CD14-positive monocyte (primary cell): Measurements from ENCODE around the gene CALHM2. TPM values are rescaled to one million over a fixed set of nuclear protein-coding genes. Genes with fewer than 3 reads are reported as not detected.

ENCODE experiments used
- DNase-seq, 3 donors: peaks; one replicate each; pipeline ENCODE4 v3.0.0-alpha.2; 2011 to 2022
- H2AFZ ChIP-seq: 2 replicates; pipeline ENCODE4 v1.6.0; 2012; ENCODE audit warnings: mild to moderate bottlenecking, low read depth, low read length, inconsistent platforms; ENCODE audit not compliant: insufficient read depth, poor library complexity, severe bottlenecking
- H3K27ac ChIP-seq, 2 donors: 1 replicate in 1 of 2; 2 replicates in 1 of 2; pipeline ENCODE4 v1.5.1; 2012 to 2013; ENCODE audit warnings: low read length in 2 of 2, control low read depth in 1 of 2, inconsistent platforms in 1 of 2, low read depth in 1 of 2, mild to moderate bottlenecking in 1 of 2
- H3K27me3 ChIP-seq, 2 donors: one replicate each; pipeline versions ENCODE4 v1.6.0 to v1.6.1; 2011 to 2013; ENCODE audit warnings: low read length in 2 of 2; ENCODE audit not compliant: control insufficient read depth in 2 of 2, insufficient read depth in 2 of 2
- H3K36me3 ChIP-seq, 2 donors: replicated peaks in 1 of 2; 1 replicate in 1 of 2; 2 replicates in 1 of 2; pipeline versions ENCODE4 v1.5.1 to v1.6.1; 2012 to 2013; ENCODE audit warnings: low read length in 2 of 2, control low read depth in 1 of 2, inconsistent platforms in 1 of 2, mild to moderate bottlenecking in 1 of 2; ENCODE audit not compliant: insufficient read depth in 2 of 2, control insufficient read depth in 1 of 2
- H3K4me1 ChIP-seq, 2 donors: 1 replicate in 1 of 2; 2 replicates in 1 of 2; pipeline versions ENCODE4 v1.5.1 to v1.6.1; 2012 to 2013; ENCODE audit warnings: low read length in 2 of 2, control low read depth in 1 of 2, inconsistent platforms in 1 of 2, mild to moderate bottlenecking in 1 of 2, moderate library complexity in 1 of 2; ENCODE audit not compliant: insufficient read depth in 2 of 2, control insufficient read depth in 1 of 2
- H3K4me2 ChIP-seq: replicated peaks from 2 replicates; pipeline ENCODE3; 2012; ENCODE audit warnings: low read length, moderate library complexity, mild to moderate bottlenecking; ENCODE audit not compliant: poor library complexity, severe bottlenecking; ENCODE audit errors: extremely low read depth
- H3K4me3 ChIP-seq, 3 experiments: fragments of 200-600 bp in 1 of 3; sonication (generic) in 1 of 3; replicated peaks in 1 of 3; 1 replicate in 2 of 3; 2 replicates in 1 of 3; pipeline ENCODE4 v1.5.1; 2011 to 2013; ENCODE audit warnings: low read length in 3 of 3, mild to moderate bottlenecking in 3 of 3, control low read depth in 2 of 3, low read depth in 2 of 3, inconsistent platforms in 1 of 3, moderate library complexity in 1 of 3
- H3K79me2 ChIP-seq: 2 replicates; pipeline ENCODE4 v1.6.0; 2012; ENCODE audit warnings: mild to moderate bottlenecking, control low read depth, inconsistent platforms, low read length, moderate library complexity; ENCODE audit not compliant: insufficient read depth
- H3K9ac ChIP-seq: 2 replicates; pipeline ENCODE4 v1.6.0; 2017; ENCODE audit warnings: low read length, mild to moderate bottlenecking; ENCODE audit not compliant: insufficient read depth, poor library complexity, severe bottlenecking
- H3K9me3 ChIP-seq, 2 donors: replicated peaks in 1 of 2; 1 replicate in 1 of 2; 2 replicates in 1 of 2; pipeline versions ENCODE4 v1.5.1 to v1.6.1; 2012 to 2013; ENCODE audit warnings: low read length in 2 of 2, control low read depth in 1 of 2; ENCODE audit not compliant: control insufficient read depth in 1 of 2, insufficient read depth in 1 of 2
- H4K20me1 ChIP-seq: 2 replicates; pipeline ENCODE4 v1.6.0; 2012; ENCODE audit warnings: mild to moderate bottlenecking, low read length, control low read depth, moderate library complexity; ENCODE audit not compliant: insufficient read depth
- H3K27ac Mint-ChIP-seq, 7 donors: one replicate each; pipeline ENCODE4 v1.8.0; 2020; ENCODE audit warnings: mild to moderate bottlenecking in 7 of 7, mixed read lengths in 7 of 7, moderate library complexity in 6 of 7, inconsistent platforms in 2 of 7
- H3K27me3 Mint-ChIP-seq, 3 donors: one replicate each; pipeline ENCODE4 v1.8.0; 2021 to 2022; ENCODE audit warnings: low read depth in 3 of 3, mild to moderate bottlenecking in 3 of 3, mixed read lengths in 3 of 3, moderate library complexity in 3 of 3, inconsistent platforms in 1 of 3
- H3K36me3 Mint-ChIP-seq, 2 donors: one replicate each; pipeline ENCODE4 v1.8.0; 2020; ENCODE audit warnings: mixed read lengths in 2 of 2, inconsistent platforms in 1 of 2, mild to moderate bottlenecking in 1 of 2
- H3K4me1 Mint-ChIP-seq: one replicate; pipeline ENCODE4 v1.8.0; 2020; ENCODE audit warnings: mild to moderate bottlenecking, mixed read lengths
- H3K4me3 Mint-ChIP-seq, 2 donors: one replicate each; pipeline ENCODE4 v1.8.0; 2020; ENCODE audit warnings: mild to moderate bottlenecking in 2 of 2, mixed read lengths in 2 of 2, moderate library complexity in 1 of 2
- H3K9me3 Mint-ChIP-seq, 7 donors: one replicate each; pipeline ENCODE4 v1.8.0; 2020 to 2022; ENCODE audit warnings: mixed read lengths in 7 of 7, mild to moderate bottlenecking in 6 of 7, moderate library complexity in 6 of 7, inconsistent platforms in 2 of 7
- WGBS: methylation state at CpG from one replicate; pipeline ENCODE4 v1.1.5; 2013; ENCODE audit warnings: missing lambda C conversion rate; ENCODE audit not compliant: insufficient coverage; 5-methylcytosine and 5-hydroxymethylcytosine counted together
- intact Hi-C, 2 donors: fragments of 100-400 bp; cut with micrococcal nuclease; formaldehyde crosslinking; loops; one replicate each; pipeline versions ENCODE4 v1.15.0 to v1.15.1; 2023
- polyA plus RNA-seq, 3 donors: library from polyadenylated mRNA; depleted of rRNA in 1 of 3; unstranded in 2 of 3; stranded (reverse) in 1 of 3; fragments of 300-500 nt in 2 of 3; fragments of >200 nt in 1 of 3; fragmentation: Illumina TruSeq in 2 of 3; gene quantifications; 1 replicate in 2 of 3; 2 replicates in 1 of 3; pipeline ENCODE4 v1.2.3, GENCODE V29; 2012 to 2021
- TF ChIP-seq, protein P1 (sequence below): fragments of 200-600 bp; IDR thresholded peaks from one replicate; pipeline ENCODE4 v1.8.0; 2022; ENCODE audit warnings: antibody characterized with exemption, mild to moderate bottlenecking

The CALHM2 gene
- polyA plus RNA-seq, 3 donors = 48.4 to 80.7 (median 66.5) TPM

DNA sequence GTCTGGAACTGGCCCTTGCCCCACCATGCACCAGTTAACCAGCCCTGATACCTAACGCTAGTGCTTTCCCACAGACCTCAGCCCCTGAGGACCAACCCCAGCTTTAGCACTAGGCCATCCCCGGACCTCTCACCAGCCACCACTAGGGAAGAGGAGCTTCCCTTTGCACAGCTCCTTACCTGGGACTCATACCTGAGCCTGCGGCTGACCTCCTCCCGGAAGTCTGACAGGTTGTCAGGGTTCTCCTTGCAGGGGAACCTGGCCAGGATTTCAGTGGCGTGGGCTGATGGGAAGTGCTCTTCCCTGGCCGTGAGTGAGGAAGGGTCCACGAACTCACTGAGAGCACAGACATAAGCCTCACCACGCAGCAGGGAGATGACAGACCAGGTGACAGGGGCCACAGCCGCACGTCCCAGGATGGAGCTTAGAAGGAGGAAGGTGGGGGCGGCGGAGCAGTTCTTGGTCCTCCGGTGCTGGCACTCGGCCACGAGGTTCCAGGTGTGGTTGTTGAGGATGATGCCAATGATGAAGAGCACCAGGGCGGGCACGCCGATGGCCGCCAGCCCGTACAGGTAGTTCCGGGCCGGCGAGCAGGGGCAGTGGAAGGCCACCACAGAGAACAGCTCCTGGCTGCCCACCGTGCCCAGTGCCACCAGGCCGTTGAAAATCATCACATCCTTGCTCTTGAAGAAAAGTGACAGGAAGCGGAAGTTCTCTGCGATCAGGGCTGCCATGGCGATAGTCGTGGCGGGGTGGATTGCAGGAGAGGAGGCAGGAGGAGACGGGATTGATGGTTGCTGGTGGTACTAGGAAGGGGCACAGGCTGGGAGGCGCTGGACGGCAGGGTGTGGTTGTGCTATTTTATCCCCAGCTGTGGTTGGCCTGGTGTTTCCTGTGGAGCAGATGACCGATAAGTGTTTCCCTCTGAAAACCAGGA lies 2.7 kb downstream of the CALHM2 start:
- no peak overlapping the region for H2AFZ ChIP-seq
- no peak for DNase-seq
- Mint-ChIP-seq H3K4me3 (peak overlapping the region; percentile 56 to 98), H3K9me3 (no peaks in the 10 kb centered on the region), H3K4me1 (peaks cover 71% of the 10 kb centered on the region), H3K27me3 (peaks cover 1 to 7% (median 4%) of the 10 kb centered on the region in 3 donors), H3K36me3 (peaks cover 57 to 65% of the 10 kb centered on the region in 2 donors), H3K27ac (peak overlapping the region in 5 of 7 donors; percentile 19 to 82 (median 69))
- H3K9me3 ChIP-seq = no peaks in the 10 kb centered on the region
- peaks cover 43 to 67% of the 10 kb centered on the region in 2 donors for H3K4me1 ChIP-seq
- TF ChIP-seq, protein P1, sequence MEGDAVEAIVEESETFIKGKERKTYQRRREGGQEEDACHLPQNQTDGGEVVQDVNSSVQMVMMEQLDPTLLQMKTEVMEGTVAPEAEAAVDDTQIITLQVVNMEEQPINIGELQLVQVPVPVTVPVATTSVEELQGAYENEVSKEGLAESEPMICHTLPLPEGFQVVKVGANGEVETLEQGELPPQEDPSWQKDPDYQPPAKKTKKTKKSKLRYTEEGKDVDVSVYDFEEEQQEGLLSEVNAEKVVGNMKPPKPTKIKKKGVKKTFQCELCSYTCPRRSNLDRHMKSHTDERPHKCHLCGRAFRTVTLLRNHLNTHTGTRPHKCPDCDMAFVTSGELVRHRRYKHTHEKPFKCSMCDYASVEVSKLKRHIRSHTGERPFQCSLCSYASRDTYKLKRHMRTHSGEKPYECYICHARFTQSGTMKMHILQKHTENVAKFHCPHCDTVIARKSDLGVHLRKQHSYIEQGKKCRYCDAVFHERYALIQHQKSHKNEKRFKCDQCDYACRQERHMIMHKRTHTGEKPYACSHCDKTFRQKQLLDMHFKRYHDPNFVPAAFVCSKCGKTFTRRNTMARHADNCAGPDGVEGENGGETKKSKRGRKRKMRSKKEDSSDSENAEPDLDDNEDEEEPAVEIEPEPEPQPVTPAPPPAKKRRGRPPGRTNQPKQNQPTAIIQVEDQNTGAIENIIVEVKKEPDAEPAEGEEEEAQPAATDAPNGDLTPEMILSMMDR = no peak
- 79% methylated on average over 33 of the region's 34 CpGs for WGBS
- peaks cover 60% of the 10 kb centered on the region for H3K79me2 ChIP-seq
- peak overlapping the region in 2 of 3 experiments; percentile 94 to 96 for H3K4me3 ChIP-seq
- peak overlapping the region; percentile 93 for H3K4me2 ChIP-seq
- peak overlapping the region in 1 of 2 donors; percentile 77 for H3K27ac ChIP-seq
- intact Hi-C loops = loop anchor here in 1 of 2 donors (5.0 kb wide), 1 partner anchor 38 kb away; no protein-coding TSS in a partner anchor
- H3K9ac ChIP-seq = peak overlapping the region; percentile 31
- H3K27me3 ChIP-seq = no peaks in the 10 kb centered on the region
- H3K36me3 ChIP-seq = peaks cover 55 to 64% of the 10 kb centered on the region in 2 donors
- H4K20me1 ChIP-seq = peaks cover 64% of the 10 kb centered on the region

DNA sequence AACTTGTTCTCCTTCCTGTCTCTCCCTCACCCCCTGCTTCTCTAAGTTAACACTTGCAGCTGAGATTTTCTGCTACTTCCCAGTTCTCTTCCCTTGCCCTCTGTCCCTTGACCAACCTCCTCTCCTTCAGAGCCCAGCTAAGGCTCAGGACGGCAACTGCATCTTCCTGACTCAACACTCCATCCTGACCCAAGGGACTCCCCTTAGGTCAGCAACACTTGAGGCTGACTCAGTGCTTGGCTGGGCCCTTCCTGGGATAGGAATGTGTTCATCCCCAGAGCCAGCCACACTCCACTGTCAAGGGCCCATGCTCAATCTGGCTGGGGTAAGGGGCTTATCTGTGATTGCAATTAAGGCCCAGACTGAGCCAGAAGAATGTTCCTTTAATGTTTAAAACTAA lies 3.4 kb downstream of the CALHM2 start:
- Histone ChIP-seq H3K4me2 (peak overlapping the region; percentile 93), H3K4me3 (peak overlapping the region in 2 of 3 experiments; percentile 2 to 94), H3K27ac (peak overlapping the region; percentile 20 to 77), H4K20me1 (peaks cover 71% of the 10 kb centered on the region), H3K36me3 (peaks cover 63 to 71% of the 10 kb centered on the region in 2 donors), H3K27me3 (no peaks in the 10 kb centered on the region), H3K4me1 (peaks cover 38 to 60% of the 10 kb centered on the region in 2 donors), H3K79me2 (peaks cover 60% of the 10 kb centered on the region), H2AFZ (no peak overlapping the region), H3K9ac (peak overlapping the region; percentile 31), H3K9me3 (no peaks in the 10 kb centered on the region)
- no peaks in the 10 kb centered on the region for H3K9me3 Mint-ChIP-seq
- DNase-seq = peak in 1 of 3 donors; percentile 43
- peaks cover 64 to 72% of the 10 kb centered on the region in 2 donors for H3K36me3 Mint-ChIP-seq
- H3K4me3 Mint-ChIP-seq = peak overlapping the region; percentile 56 to 98
- intact Hi-C loops = no loop called here
- peaks cover 1 to 7% (median 4%) of the 10 kb centered on the region in 3 donors for H3K27me3 Mint-ChIP-seq
- TF ChIP-seq, protein P1 = no peak
- H3K4me1 Mint-ChIP-seq = peaks cover 68% of the 10 kb centered on the region
- no CpG with 5 or more reads among the region's 1 CpG for WGBS
- H3K27ac Mint-ChIP-seq = peak overlapping the region in 3 of 7 donors; percentile 60 to 80 (median 72)
